Measurements from ENCODE around the gene OR6C65.
"Not testable (repeated sequence)": the region's sequence is repeated elsewhere in the genome, so short reads cannot be mapped to it uniquely, and the experiment has no call there.

The OR6C65 gene

GRCh38 chr12:55400229-55400628, at the start of gene OR6C65:
Gene OR6C65, plus strand, starts transcription at chr12:55400529. Its CDS starts 0 bp downstream, at chr12:55400529.
- no peak for DNase-seq

- not testable (repeated sequence) for DNase-seq
Measured at GRCh38 chr12:55355338-55355737, 45.0 kb upstream of the OR6C65 start.

GRCh38 chr12:55362675-55363074, 37.7 kb upstream of the OR6C65 start, which contains the start of gene OR6C75:
Gene OR6C75, plus strand, starts transcription at chr12:55362975. Its CDS starts 2,136 bp downstream, at chr12:55365111.
- no peak for DNase-seq

GRCh38 chr12:55365086-55365485, 35.2 kb upstream of the OR6C65 start:
- no peak for DNase-seq

GRCh38 chr12:55372521-55372920, 27.8 kb upstream of the OR6C65 start:
- no peak for DNase-seq

GRCh38 chr12:55385891-55386290, 14.4 kb upstream of the OR6C65 start:
- no peak for DNase-seq

GRCh38 chr12:55392032-55392795, 8.1 kb upstream of the OR6C65 start:
- DNase-seq = no peak

GRCh38 chr12:55396326-55396725, 4.0 kb upstream of the OR6C65 start:
- no peak for DNase-seq

GRCh38 chr12:55407866-55408265, 7.5 kb downstream of the OR6C65 start:
- no peak for DNase-seq

- not testable (repeated sequence) for DNase-seq
Measured at GRCh38 chr12:55409133-55409532, 8.8 kb downstream of the OR6C65 start.

- DNase-seq = not testable (repeated sequence)
Measured at GRCh38 chr12:55412138-55412537, 11.8 kb downstream of the OR6C65 start.

- DNase-seq = not testable (repeated sequence)
Measured at GRCh38 chr12:55413498-55414388, 13.4 kb downstream of the OR6C65 start.

GRCh38 chr12:55414396-55414823, 14.1 kb downstream of the OR6C65 start:
- not testable (repeated sequence) for DNase-seq

GRCh38 chr12:55414889-55415288, 14.6 kb downstream of the OR6C65 start:
- DNase-seq = not testable (repeated sequence)

GRCh38 chr12:55416961-55417360, 16.6 kb downstream of the OR6C65 start:
- DNase-seq = no peak

- no peak for DNase-seq
Measured at GRCh38 chr12:55420307-55420962, 20.1 kb downstream of the OR6C65 start.

GRCh38 chr12:55425954-55426353, 25.6 kb downstream of the OR6C65 start, which contains the start of gene OR6C76:
Gene OR6C76, plus strand, starts transcription at chr12:55426254. Its CDS starts 0 bp downstream, at chr12:55426254.
- DNase-seq = no peak

- DNase-seq = no peak
Measured at GRCh38 chr12:55428331-55429243, 28.3 kb downstream of the OR6C65 start.

GRCh38 chr12:55441233-55441632, 40.9 kb downstream of the OR6C65 start:
- DNase-seq = not testable (repeated sequence)

GRCh38 chr12:55443776-55444175, 43.4 kb downstream of the OR6C65 start, which contains the start of gene OR6C2:
Gene OR6C2, plus strand, starts transcription at chr12:55444076. Its CDS starts 8,138 bp downstream, at chr12:55452214.
- DNase-seq = no peak

GRCh38 chr12:55445357-55445756, 45.0 kb downstream of the OR6C65 start:
- no peak for DNase-seq

- no peak for DNase-seq
Measured at GRCh38 chr12:55446326-55446725, 46.0 kb downstream of the OR6C65 start.
